Stimulated activated naive CD8-positive, alpha-beta T cell treated with anti-CD3 and anti-CD28 coated beads, Interleukin-15, Interleukin-2, amounts not matched to agents 100 ng/mL and 50 ng/mL, for 24 hours (primary cell): Measurements from ENCODE around the gene DBN1.

Source experiments
- H3K27ac Mint-ChIP-seq: one replicate; pipeline ENCODE4 v1.8.0; 2021; ENCODE audit warnings: mild to moderate bottlenecking, mixed read lengths
- H3K27me3 Mint-ChIP-seq: one replicate; pipeline ENCODE4 v1.8.0; 2021; ENCODE audit warnings: mixed read lengths
- H3K36me3 Mint-ChIP-seq: one replicate; pipeline ENCODE4 v1.8.0; 2021; ENCODE audit warnings: low read depth, mixed read lengths
- H3K4me1 Mint-ChIP-seq: one replicate; pipeline ENCODE4 v1.8.0; 2021; ENCODE audit warnings: low read depth, mixed read lengths
- H3K4me3 Mint-ChIP-seq: one replicate; pipeline ENCODE4 v1.8.0; 2021; ENCODE audit warnings: mild to moderate bottlenecking, mixed read lengths
- H3K9me3 Mint-ChIP-seq: one replicate; pipeline ENCODE4 v1.8.0; 2021; ENCODE audit warnings: mixed read lengths

DBN1 gene

DNA sequence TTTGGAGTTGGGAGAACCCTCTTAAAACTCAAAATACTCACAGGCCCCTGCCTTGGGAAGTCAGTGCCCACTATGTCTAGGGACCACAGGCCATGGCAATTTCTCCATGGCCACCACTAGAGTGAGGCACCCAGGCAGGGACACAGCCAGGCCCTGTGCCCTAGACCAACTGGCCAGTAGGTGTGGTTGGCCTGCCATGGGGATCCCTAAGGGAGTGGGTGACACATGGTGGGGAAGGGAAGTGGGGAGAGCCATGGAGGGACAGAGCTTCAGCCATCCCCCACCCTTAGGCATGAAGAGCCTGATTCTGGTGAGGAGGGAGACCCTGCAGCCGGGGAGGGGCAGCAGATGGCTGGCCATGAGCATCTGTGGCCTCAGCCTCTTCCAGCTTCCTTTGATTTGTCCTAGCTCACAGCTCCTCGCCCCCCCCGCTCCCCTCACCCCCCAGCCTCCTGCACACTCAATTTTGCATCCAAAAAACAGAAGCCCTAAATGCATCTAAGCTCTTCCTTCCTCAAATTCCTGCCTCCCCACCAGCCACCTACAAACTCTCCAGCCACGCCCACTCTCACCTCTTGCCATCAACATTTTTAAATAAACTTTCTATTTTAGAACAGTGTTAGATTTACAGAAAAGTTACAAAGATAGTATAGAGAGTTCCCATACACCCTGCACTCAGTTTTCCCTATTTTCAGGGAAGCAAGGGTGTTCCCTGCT lies 1.6 kb upstream of the DBN1 start:
- Mint-ChIP-seq H3K36me3 (no peaks in the 10 kb centered on the region), H3K9me3 (no peaks in the 10 kb centered on the region), H3K27ac (peak overlapping the region; percentile 80), H3K27me3 (no peaks in the 10 kb centered on the region), H3K4me3 (peak overlapping the region; percentile 75), H3K4me1 (peaks cover 76% of the 10 kb centered on the region)

DNA sequence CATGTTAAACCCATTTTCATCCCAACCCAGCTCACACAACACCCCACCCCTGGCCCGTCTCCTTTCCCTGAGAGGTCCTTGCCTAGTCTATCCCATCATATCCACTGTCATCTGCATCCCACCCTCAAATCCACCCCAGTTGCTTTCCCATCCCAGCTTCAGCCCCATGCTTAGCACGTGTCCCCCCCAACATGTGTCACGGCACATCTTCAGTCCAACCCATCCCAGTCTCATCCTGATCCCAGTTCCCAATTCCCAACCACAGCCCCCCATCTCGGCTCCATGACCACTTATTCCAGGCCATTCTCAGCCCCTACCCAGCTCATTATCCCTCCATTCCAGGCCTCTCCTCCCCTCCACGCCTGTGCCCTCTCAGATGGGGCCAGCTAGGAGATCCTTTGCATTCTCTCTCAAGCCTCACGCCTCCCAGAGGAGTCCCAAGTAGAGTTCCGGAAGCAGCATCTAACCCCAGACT lies 605 bp upstream of the DBN1 start:
- Mint-ChIP-seq H3K9me3 (no peaks in the 10 kb centered on the region), H3K4me3 (peak overlapping the region; percentile 75), H3K27me3 (no peaks in the 10 kb centered on the region), H3K27ac (peak overlapping the region; percentile 80), H3K36me3 (no peaks in the 10 kb centered on the region), H3K4me1 (peaks cover 66% of the 10 kb centered on the region)

DNA sequence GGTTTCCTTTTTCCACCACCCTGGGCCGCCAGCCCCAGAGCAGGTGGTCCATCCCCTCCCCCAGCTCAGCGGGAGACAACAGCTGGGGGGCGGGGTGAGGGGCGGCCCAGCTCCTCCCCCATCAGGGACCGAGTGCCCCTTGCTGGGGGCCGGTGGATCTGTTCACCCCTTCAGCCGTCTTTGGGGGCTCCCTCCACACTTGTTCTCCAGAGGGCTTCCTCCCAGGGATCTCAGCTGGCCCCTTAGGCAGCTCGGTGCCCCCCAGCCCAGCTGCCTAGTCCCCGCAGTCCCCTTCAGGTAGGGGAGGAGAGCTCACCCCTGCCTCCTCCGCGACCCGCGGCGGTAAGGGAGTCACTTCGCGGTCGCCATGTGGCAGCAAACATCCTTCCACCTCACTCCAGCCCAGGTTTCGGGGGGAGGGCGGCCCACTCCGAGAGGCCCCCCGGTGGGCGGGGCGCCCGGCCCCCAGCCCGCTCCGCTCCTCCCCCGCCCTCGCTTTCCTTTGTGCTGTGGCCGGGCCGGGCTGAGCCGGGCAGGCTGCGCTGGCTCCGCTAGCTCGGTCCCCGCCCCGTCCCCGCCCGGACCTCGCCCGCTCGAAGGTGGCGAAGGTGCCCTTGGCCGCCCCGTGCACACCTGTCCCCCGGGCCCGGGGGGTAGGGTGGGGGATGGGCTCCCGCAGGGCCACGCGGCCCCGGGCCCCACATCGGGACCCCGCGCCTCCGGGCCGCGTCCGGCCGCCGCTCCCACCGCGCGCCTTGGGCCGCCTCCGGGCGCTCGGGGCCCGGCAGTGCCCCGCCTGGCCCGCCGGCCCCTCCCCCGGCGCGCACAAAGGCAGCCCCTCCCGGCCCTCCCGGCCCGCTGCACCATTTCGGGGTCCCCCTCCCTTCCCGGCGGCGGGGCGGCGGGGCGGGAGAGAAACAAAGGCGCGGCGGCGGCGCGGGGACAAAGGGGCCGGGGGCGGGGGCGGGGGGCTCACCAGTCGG lies 683 bp downstream of the DBN1 start:
- peak overlapping the region; percentile 76 for H3K27ac Mint-ChIP-seq
- H3K9me3 Mint-ChIP-seq, result no peaks in the 10 kb centered on the region
- H3K27me3 Mint-ChIP-seq, result no peaks in the 10 kb centered on the region
- peaks cover 54% of the 10 kb centered on the region for H3K4me1 Mint-ChIP-seq
- H3K4me3 Mint-ChIP-seq, result peak overlapping the region; percentile 83
- peaks cover 5% of the 10 kb centered on the region for H3K36me3 Mint-ChIP-seq

- H3K4me3 Mint-ChIP-seq, result peak overlapping the region; percentile 83
- H3K4me1 Mint-ChIP-seq, result peaks cover 49% of the 10 kb centered on the region
- no peaks in the 10 kb centered on the region for H3K27me3 Mint-ChIP-seq
- H3K36me3 Mint-ChIP-seq, result peaks cover 13% of the 10 kb centered on the region
- H3K9me3 Mint-ChIP-seq, result no peaks in the 10 kb centered on the region
- H3K27ac Mint-ChIP-seq, result peak overlapping the region; percentile 81
Observed at GRCh38 chr5:177471610-177472356, 1.7 kb downstream of the DBN1 start.

GRCh38 chr5:177470759-177471536 lies 2.5 kb downstream of the DBN1 start:
- Mint-ChIP-seq H3K9me3 (no peaks in the 10 kb centered on the region), H3K36me3 (peaks cover 16% of the 10 kb centered on the region), H3K4me1 (peaks cover 41% of the 10 kb centered on the region), H3K4me3 (peak overlapping the region; percentile 83), H3K27me3 (no peaks in the 10 kb centered on the region), H3K27ac (peak overlapping the region; percentile 81)

DNA sequence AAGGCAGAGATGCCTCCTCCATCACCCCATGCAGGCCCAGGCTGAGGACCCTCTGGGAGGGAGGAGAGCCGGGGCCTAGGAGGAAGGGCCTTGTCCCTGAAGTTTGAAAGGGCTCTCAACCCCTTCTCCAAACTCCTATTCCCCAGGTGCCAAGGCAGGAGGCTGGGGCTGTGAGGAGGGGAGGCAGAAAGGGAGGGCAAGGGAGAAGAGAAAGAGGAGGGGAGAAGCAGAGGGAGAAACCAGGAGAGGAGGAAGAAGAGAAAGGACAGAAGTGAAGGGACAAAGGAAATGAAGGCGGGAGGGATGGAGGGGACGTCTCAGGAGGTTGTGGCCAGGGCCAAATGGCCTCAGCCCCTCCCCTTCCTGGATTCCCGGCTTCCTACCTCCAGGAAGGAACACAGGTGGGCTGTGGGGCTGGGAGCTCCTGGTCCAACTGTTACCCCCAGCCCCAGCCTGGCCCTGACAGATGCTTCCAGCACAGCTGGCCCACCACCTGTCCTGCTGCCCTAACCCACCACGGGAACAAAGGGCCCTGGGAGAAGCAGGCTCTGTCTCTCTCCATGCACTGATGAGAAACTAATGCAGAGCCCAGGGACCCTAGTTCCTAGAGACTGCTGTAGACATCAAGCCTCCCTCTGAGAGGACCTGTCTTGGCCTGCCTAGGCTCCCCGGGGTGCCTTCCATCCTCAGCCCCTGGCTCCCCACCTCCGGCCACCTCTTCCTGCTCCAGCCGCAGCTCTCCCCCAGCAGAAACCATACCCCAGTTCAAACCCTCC lies 3.5 kb downstream of the DBN1 start:
- peaks cover 26% of the 10 kb centered on the region for H3K36me3 Mint-ChIP-seq
- H3K27ac Mint-ChIP-seq, result peak overlapping the region; percentile 49
- H3K9me3 Mint-ChIP-seq, result no peaks in the 10 kb centered on the region
- no peaks in the 10 kb centered on the region for H3K27me3 Mint-ChIP-seq
- H3K4me3 Mint-ChIP-seq, result no peak overlapping the region
- peaks cover 31% of the 10 kb centered on the region for H3K4me1 Mint-ChIP-seq

- Mint-ChIP-seq H3K4me1 (peaks cover 23% of the 10 kb centered on the region), H3K4me3 (no peak overlapping the region), H3K9me3 (no peaks in the 10 kb centered on the region), H3K27me3 (no peaks in the 10 kb centered on the region), H3K27ac (no peak overlapping the region), H3K36me3 (peaks cover 26% of the 10 kb centered on the region)
Observed at GRCh38 chr5:177468685-177469628, 4.5 kb downstream of the DBN1 start.

DNA sequence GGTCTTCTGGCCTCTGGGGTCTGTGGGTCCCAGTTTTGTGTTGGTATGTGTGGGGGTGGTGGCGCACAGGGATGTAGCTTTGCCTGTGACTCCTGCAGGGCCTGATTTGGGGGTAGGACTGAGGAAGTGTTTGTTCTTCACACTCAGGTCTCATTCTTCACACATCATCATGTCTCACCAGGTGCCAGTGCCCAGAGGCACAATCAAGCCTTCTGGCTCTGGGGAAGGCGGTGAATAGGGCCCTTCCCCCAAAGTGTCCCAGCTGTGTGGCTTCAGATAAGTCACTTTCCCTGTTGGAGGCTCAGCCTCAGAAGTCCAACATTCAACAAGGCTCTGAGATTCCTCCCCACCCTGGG lies 5.1 kb downstream of the DBN1 start:
- no peak overlapping the region for H3K4me3 Mint-ChIP-seq
- H3K27ac Mint-ChIP-seq, result no peak overlapping the region
- no peaks in the 10 kb centered on the region for H3K27me3 Mint-ChIP-seq
- peaks cover 21% of the 10 kb centered on the region for H3K4me1 Mint-ChIP-seq
- H3K9me3 Mint-ChIP-seq, result no peaks in the 10 kb centered on the region
- peaks cover 29% of the 10 kb centered on the region for H3K36me3 Mint-ChIP-seq

- Mint-ChIP-seq H3K27me3 (no peaks in the 10 kb centered on the region), H3K27ac (no peak overlapping the region), H3K36me3 (peaks cover 29% of the 10 kb centered on the region), H3K4me3 (no peak overlapping the region), H3K4me1 (peaks cover 27% of the 10 kb centered on the region), H3K9me3 (no peaks in the 10 kb centered on the region)
Observed at GRCh38 chr5:177467436-177467835, 6.0 kb downstream of the DBN1 start.

DNA sequence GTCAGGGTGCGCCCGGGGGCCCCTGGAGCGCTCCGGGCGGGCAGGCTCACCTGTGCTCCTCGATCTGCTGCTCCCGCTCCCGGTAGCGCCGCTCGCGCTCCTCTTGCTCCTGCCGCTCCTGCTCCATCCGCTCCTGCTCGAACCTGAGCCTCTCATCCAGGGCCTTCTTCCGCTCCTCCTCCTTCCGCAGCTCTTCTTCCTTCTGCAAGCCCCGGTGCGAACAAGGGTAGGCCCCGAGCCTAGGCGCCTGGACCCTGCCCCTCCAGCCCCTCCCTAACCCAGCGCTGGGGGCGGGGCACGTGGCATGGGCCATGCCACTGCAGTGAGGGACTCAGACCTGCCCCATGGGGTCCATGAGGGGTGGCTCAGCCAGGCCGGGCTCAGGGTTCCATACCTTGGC lies 6.6 kb downstream of the DBN1 start:
- no peaks in the 10 kb centered on the region for H3K9me3 Mint-ChIP-seq
- peaks cover 29% of the 10 kb centered on the region for H3K4me1 Mint-ChIP-seq
- H3K4me3 Mint-ChIP-seq, result no peak overlapping the region
- no peaks in the 10 kb centered on the region for H3K27me3 Mint-ChIP-seq
- H3K27ac Mint-ChIP-seq, result no peak overlapping the region
- peaks cover 29% of the 10 kb centered on the region for H3K36me3 Mint-ChIP-seq

DNA sequence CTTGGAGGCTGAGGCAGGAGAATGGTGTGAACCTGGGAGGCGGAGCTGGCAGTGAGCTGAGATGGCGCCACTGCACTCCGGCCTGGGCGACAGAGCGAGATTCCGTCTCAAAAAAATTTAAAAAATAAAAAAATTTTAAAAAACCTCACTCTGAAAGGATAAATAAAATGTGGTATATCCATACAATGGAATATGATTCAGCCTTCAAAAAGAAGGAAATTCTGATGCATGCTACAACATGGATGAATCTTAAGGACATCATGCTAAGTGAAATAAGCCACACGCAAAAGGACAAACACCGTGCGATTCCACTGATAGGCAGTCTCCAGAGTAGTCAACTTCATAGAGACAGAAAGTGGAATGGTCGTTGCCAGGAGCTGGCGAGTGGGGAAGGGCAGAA lies 8.4 kb downstream of the DBN1 start:
- Mint-ChIP-seq H3K27ac (no peak overlapping the region), H3K27me3 (no peaks in the 10 kb centered on the region), H3K4me1 (peaks cover 13% of the 10 kb centered on the region), H3K9me3 (no peaks in the 10 kb centered on the region), H3K4me3 (no peak overlapping the region), H3K36me3 (peaks cover 35% of the 10 kb centered on the region)

DNA sequence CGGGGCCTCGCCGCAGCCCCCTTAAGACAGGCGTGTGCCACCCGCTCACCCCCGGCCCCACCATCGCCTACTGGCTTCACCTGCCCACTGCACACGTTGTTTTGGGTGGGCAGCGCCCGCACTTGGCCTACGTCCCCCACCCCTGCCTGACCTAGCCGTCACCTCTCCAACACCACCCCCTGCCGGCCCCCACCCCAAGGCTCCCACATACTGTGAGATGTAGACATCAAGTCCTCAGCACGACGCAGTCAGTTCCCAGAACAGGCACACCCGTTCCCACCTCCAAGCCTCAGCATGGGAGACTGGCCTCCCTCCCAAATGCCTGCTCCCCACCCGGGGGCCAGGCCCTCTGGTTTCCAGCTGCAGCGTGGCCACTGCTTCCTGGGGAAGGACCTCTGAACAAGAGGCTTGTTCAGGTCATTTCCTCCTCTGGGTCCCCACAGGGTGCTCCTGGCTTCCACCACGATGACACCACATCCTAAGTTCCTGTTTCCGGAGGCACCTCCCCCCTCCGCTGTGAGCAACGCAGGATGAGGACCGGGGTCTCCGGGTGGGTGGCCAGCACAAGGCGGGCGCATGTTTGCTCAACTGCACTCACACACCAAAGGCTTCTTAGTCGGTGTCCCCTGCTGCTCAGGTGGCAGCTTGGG lies 11.3 kb downstream of the DBN1 start:
- H3K4me3 Mint-ChIP-seq, result no peak overlapping the region

More for the DNA sequence above, 11.3 kb downstream of the DBN1 start:
- no peaks in the 10 kb centered on the region for H3K9me3 Mint-ChIP-seq
- no peaks in the 10 kb centered on the region for H3K27me3 Mint-ChIP-seq
- H3K36me3 Mint-ChIP-seq, result peaks cover 29% of the 10 kb centered on the region
- peaks cover 16% of the 10 kb centered on the region for H3K4me1 Mint-ChIP-seq
- peak overlapping the region; percentile 59 for H3K27ac Mint-ChIP-seq
